Mammary epithelial cell (primary cell): ENCODE results near the gene RNF34.

Experiments
- CTCF ChIP-seq, 2 donors: IDR thresholded peaks in 1 of 2; conservative IDR thresholded peaks in 1 of 2; 2 replicates each; pipeline ENCODE4 v1.5.1; 2011 to 2012; ENCODE audit warnings: inconsistent platforms in 2 of 2, low read length in 2 of 2, mild to moderate bottlenecking in 2 of 2, control low read depth in 1 of 2, low read depth in 1 of 2; ENCODE audit not compliant: insufficient read depth in 1 of 2; ENCODE audit errors: extremely low read depth in 1 of 2
- EZH2 ChIP-seq: IDR thresholded peaks from 2 replicates; pipeline ENCODE4 v1.6.1; 2012; ENCODE audit warnings: low read length, inconsistent platforms, borderline replicate concordance

DNA sequence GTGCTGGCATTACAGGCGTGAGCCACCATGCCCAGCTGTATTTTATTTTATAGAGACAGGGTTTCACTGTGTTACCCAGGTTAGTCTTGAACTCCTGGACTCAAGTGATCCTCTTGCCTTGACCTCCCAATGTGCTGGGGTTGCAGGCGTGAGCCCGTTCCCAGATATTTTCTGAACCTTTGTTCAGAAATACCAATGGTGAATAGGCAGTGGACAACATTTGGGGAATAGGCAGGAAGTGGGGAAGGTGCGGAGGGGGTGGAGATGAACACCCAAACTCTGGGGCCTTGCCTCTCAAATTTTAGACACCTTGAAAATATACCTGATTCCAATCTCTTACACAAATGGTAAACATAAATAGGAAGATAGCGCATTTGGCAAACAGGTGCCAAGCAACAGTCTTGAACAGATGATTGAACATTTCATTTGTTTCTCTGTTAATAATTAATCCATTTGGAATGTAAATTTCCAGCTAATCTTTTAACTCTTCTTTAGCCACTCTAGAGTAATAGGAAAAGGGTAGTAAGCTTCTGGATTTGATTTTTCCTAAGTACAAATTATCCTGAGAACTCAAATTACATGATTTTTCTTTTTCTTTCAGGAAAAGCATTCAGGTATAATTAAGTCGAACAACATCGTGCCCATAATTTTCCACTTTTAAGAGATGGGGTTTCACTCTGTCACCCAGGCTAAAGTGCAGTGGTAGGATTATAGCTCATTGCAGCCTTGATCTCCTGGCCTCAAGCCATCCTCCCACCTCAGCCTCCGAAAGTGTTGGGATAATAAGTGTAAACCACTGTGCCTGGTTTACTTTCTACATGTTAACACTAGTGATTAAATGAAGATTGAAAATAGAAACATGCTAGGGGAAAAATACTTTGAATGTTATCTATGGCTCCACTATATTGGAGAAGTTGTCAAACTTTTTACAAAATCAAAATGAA lies 22.9 kb upstream of the RNF34 start:
- TF ChIP-seq EZH2: no peak
- no peak for TF ChIP-seq CTCF (conservative IDR thresholded peaks at IDR 0.05 in 1 of 2, IDR thresholded peaks at IDR 0.05 in 1 of 2; ENCODE audit: extremely low read depth in 1 of 2, insufficient read depth in 1 of 2, low read depth in 1 of 2, low read length in 2 of 2)
